IMR-90 (cell line): ENCODE results near the gene ALLC.

ENCODE experiments used
- BHLHE40 ChIP-seq: fragments of 150-350 bp; IDR thresholded peaks from 2 replicates; pipeline ENCODE4 v1.6.1; 2016; ENCODE audit warnings: mild to moderate bottlenecking, low read depth, low read length
- CEBPB ChIP-seq: IDR thresholded peaks from 2 replicates; pipeline ENCODE4 v1.6.1; 2012; ENCODE audit warnings: low read depth, low read length, improper control_type of control experiment
- CHD1 ChIP-seq: IDR thresholded peaks from 2 replicates; pipeline ENCODE4 v1.6.1; 2012; ENCODE audit warnings: low read depth, low read length, improper control_type of control experiment
- CTCF ChIP-seq: conservative IDR thresholded peaks from 2 replicates; pipeline ENCODE4 v1.5.1; 2012; ENCODE audit warnings: mild to moderate bottlenecking, low read depth, low read length, improper control_type of control experiment
- FOS ChIP-seq: fragments of 150-350 bp; IDR thresholded peaks from 2 replicates; pipeline ENCODE4 v1.6.1; 2016; ENCODE audit warnings: low read depth, low read length
- MAZ ChIP-seq: IDR thresholded peaks from 2 replicates; pipeline ENCODE4 v1.6.1; 2012; ENCODE audit warnings: low read depth, mild to moderate bottlenecking, low read length, improper control_type of control experiment, moderate library complexity, borderline replicate concordance
- POLR2A ChIP-seq: IDR thresholded peaks from 2 replicates; pipeline ENCODE4 v1.6.1; 2012; ENCODE audit warnings: mild to moderate bottlenecking, low read depth, low read length
- RAD21 ChIP-seq: IDR thresholded peaks from 2 replicates; pipeline ENCODE4 v1.6.1; 2012; ENCODE audit warnings: low read length, improper control_type of control experiment
- RCOR1 ChIP-seq: IDR thresholded peaks from 2 replicates; pipeline ENCODE4 v1.6.1; 2012; ENCODE audit warnings: mild to moderate bottlenecking, low read length, improper control_type of control experiment; ENCODE audit not compliant: insufficient replicate concordance
- RFX5 ChIP-seq: IDR thresholded peaks from 2 replicates; pipeline ENCODE4 v1.8.0; 2012; ENCODE audit warnings: low read depth, mild to moderate bottlenecking, low read length, moderate library complexity
- SMC3 ChIP-seq: fragments of 150-350 bp; IDR thresholded peaks from 2 replicates; pipeline ENCODE4 v1.6.1; 2016; ENCODE audit warnings: low read depth, mild to moderate bottlenecking, antibody characterized with exemption, low read length, moderate library complexity

GRCh38 chr2:3729786-3730185 lies 71.8 kb downstream of the ALLC start:
- no peak for TF ChIP-seq RAD21
- no peak for TF ChIP-seq CTCF
- no peak for TF ChIP-seq CHD1
- TF ChIP-seq CEBPB, result no peak
- TF ChIP-seq RCOR1, result no peak
- TF ChIP-seq POLR2A, result no peak
- no peak for TF ChIP-seq FOS
- no peak for TF ChIP-seq SMC3
- TF ChIP-seq BHLHE40, result no peak
- no peak for TF ChIP-seq RFX5
- TF ChIP-seq MAZ, result no peak
